Stimulated activated CD8-positive, alpha-beta memory T cell treated with anti-CD3 and anti-CD28 coated beads, Interleukin-7, amount 100 ng/mL, for 4 hours (primary cell): Measurements from ENCODE around the gene HDAC4.

Experiments
- DNase-seq, 2 donors: peaks; one replicate each; pipeline ENCODE4 v3.0.0-alpha.2; 2020; ENCODE audit warnings: low read depth in 2 of 2

Gene HDAC4

DNA sequence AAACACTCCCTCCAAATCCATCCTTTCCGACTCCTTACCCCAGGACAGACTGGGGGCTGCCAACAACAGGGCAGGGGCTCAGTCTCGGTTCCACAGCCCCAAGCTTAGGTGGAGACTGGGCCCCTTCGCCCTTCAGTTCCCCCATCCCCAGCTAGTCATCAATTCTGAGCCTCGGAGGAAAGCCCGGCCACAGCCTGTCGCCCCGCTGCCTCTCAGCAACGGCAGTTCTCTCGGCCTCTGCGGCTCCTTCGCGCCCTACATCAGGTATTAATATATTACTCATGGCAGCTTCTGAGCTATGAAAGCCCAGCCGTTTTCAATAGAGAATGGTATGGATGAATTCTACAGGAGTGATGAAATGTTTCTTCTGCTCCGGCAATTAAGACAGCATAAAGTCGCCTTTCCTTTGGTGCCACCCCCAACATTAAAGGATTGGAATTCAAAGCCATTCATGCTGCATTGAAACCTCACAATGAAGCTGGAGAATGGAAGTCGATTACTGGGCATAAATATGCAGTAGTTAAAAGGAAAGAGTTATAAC is 2.8 kb downstream of the HDAC4 start:
- DNase-seq: no peak

GRCh38 chr2:239396881-239397681 is 3.7 kb downstream of the HDAC4 start:
- no peak for DNase-seq

DNA sequence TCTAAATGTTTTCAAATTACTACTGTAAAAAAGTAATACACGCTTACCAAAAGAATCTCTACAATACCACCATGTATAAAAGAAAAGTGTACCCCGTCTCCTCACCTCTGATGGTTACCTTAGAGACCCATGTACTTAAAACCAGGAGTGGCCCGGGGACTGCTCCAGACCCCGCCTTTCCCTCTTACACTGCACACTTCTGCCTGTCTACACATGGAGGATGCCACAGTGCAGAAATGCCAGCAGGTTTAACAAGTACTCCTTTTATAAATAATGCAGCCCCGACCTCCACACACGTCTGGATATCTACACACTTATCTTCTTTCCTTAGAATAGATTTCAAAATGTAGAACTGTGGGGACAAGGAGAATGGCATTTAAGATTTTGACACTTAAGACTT is 5.3 kb downstream of the HDAC4 start:
- no peak for DNase-seq

DNA sequence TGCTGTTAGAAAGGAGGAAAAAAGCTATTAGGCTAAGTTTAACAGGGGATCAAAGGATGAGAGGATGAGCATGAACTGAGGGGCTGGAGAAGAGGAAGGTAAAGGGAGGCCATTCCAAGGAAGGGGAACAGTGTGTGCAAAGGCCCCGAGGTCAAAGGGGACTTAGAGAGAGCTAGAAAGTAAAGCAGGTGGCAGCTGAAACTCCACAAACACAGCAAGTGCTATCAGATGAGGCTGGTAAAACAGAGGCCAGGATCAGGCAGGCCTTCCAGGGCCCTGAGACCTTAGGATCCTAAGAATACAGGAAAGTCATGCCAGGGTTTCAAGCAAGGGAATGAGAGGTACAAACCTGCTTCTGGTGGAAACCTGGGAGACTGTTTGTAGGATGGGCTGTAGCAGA is 5.8 kb downstream of the HDAC4 start:
- no peak for DNase-seq

GRCh38 chr2:239394346-239394945 is 6.4 kb downstream of the HDAC4 start:
- no peak for DNase-seq

DNA sequence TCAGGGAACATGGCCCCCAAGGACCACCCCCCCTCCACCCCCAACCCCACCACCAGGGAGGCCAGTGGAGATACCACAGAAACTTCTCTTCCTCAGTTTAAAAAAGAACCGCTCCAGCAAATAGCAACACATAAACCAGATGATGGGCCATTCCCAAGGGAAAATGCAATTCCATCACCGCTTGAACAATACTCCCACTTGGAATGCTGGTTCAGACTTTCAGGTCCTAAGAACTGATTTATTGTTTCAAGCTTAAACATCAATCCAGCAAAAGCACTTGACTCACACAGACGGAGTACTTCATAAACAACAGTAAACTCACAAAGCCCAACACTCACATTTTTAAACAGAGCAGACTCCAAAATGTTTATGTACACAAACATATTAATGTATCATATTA is 6.9 kb downstream of the HDAC4 start:
- DNase-seq: no peak

DNA sequence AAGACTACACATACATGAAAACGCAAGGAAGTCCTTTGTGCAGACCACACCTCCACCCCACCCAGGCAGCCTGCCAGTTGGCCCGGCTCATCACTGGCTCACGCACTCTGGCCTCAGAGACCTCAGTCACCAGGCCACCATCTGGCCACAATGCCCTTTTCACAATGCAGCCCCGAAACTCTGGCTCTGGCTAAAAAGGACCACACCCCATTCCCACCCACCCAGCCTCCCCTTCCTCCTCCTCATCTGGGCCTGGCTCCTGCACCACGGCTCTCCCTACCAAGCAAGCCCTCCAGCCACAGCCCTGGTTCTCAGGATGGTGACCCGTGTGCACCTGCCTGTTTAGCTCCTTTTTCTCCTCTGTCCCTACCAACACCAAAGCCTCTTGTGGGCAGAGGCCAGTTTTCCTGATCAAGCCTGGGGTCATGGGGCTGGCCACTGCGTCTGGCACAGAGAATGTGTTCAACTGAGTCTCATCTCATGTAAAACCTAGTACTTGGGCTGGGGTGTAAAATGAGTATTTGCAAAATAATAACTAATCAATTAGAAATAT is 7.4 kb downstream of the HDAC4 start:
- no peak for DNase-seq

DNA sequence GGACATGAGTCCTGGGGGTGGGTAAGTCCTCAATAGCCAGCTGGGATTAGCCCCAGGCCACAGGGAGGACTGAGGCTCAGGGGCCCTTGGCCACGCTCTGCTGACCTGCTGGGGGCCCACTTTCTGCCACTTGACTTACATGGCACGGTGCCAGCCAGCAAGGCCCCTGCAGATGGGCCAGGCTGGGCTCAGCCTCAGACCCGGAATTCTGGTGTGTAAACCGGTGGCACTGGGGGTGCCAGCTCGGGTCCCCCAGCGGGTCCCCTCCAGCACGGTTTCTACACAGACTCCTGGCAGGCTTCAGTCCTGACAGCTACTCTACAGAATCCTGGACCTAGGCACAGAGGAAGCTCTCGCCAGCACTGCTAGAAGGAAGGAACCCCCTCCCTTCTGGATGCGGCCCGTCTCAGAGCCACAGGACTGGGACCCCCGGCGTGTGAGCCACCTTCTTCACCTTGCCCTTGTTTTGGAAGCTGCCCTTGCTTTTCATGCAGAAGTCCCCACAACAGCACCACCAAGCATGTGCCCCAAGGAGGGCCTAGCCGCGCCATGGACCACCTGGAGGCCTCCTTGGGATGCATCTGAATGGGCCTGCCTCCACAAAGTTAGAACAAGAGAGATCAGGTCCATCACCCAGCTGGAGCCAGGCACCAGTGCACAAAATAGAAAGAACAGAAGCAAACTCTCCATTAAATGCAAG is 8.0 kb downstream of the HDAC4 start:
- DNase-seq: no peak

- DNase-seq: no peak
Observed at GRCh38 chr2:239392072-239392357, 8.8 kb downstream of the HDAC4 start.

GRCh38 chr2:239391286-239392071 is 9.3 kb downstream of the HDAC4 start:
- DNase-seq: no peak

GRCh38 chr2:239390546-239391285 is 10.1 kb downstream of the HDAC4 start:
- DNase-seq: no peak

GRCh38 chr2:239389414-239390329 is 11.1 kb downstream of the HDAC4 start:
- DNase-seq: no peak

- DNase-seq: no peak
Observed at GRCh38 chr2:239388236-239389151, 12.3 kb downstream of the HDAC4 start.

DNA sequence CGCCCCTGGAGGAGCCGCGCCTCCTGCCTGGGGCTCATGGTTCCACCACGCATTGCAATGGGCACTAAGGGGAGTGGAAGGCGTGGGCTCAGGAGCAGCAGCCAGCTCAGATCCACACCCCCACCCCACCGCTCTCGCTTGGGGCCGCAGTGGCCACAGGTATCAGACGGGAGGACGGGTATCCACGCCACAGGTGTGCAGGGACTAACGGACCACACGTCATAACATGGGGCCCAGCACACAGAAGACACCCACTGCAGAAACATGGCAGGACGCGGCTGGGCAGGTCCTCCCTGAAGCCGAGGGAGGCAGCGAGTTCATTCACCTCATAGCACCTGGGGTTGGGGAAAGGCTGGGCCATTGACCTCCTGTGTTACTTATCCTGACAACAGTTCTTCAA is 13.0 kb downstream of the HDAC4 start:
- no peak for DNase-seq

DNA sequence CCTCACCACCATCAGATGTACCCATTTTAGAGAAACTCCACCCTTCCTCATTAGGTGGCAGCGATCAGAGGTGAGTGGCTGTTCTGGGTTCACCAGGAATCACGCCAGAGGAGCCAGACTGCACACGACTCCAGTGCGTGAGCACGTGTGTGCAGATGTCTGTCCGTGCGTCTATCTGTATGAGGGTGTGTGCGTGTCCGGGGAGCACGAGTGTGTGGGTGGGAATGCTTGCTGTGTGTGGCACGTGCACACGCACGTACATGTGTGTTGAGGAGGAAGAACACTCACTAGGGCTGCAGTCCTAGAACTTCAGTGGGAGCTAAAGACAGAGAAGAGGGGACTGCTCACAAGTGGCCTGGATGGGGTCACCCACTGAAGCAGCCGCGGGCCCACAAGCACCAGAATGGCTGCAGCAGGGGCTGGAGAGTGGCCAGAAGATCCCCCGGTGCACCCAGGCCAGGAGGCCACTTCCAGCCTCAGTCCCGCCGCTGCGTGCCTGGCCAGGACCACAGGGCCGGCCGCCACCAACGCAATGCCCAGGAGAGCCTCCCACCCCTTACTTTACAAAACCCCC is 13.9 kb downstream of the HDAC4 start:
- no peak for DNase-seq

DNA sequence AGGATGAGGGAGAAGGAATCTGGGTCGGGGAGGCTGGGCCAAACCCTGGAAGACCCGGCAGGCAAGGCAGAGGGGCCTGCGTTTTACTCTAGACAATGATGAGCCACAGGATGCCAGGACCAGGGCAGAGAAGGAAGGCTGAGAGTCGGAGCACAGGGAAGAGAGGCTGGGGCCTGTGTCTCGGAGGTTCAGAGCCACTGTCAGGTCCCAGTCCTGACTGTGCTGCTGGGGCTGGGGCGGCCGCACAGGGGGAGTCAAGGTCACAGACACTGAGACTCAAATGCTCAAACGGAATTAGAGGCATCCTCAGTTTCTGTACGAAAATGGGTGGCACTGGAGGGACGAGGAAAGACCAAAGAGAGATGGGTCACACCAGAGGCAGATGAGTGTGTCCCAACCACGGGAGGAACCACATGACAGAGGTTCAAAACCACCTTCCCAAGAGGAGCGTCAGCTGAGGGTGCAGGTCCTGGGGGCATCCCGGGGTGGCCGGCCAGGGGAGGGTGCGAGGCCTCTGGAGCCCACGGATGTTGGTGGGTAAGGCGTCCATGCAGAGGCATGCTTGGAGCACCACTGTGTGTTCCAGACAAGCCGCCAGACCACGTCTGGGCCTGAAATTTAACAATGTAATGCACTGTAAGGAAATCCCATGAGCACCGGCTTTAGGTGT is 14.7 kb downstream of the HDAC4 start:
- DNase-seq: no peak

DNA sequence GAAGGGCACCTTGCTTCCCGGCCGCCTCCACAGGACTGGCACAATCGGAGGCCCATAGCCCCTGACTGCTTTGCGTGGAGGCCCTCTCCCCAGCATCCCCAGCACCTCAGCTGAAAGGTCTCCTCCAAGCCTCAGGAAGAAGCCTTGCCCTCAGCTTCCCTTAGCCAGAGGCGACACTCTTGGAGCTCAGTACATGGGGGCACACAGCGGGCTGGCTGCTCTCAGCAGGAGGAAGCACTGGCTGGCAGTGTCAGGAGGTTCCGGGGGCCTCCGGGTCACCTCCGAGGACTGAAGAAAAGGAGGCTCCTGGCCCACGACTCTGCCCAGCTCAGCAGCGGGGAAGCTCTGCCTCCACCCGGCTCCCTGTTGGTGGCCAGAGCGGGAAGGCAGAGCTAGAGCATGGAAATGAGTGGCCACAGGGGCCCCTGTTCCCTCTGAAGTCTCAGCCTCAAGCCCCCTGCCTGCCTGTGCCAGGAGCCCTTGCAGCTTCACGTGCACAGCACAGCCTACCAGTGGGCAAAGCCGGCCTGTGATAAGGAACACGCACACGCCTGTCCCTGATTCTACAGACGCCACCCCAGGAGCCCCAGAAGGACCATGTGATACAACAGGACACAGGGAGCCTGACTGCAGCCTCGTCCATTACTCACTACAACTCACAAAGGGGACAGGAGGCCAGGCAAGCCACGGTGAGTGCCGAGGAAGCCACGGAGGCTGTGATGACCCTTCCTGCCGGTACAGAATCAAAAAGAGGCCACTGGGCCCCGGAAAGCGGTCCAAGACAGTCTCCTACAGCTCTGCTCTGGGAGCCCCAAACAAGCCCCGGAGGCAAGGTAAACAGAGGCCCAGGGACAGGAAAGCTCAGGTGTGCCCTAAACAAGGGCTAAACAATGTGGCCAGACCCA is 15.5 kb downstream of the HDAC4 start:
- DNase-seq: no peak
